Stimulated activated CD8-positive, alpha-beta memory T cell treated with anti-CD3 and anti-CD28 coated beads, Interleukin-12 subunit alpha, Interleukin-12 subunit beta, amount 100 ng/mL, for 4 hours (primary cell): ENCODE data around the gene NELFE.
A peak's percentile ranks its signal among the peaks of the same experiment; 100 is the strongest.

Experiments
- DNase-seq: peaks from one replicate; pipeline ENCODE4 v3.0.0-alpha.2; 2020; ENCODE audit warnings: low read depth

NELFE gene

DNA sequence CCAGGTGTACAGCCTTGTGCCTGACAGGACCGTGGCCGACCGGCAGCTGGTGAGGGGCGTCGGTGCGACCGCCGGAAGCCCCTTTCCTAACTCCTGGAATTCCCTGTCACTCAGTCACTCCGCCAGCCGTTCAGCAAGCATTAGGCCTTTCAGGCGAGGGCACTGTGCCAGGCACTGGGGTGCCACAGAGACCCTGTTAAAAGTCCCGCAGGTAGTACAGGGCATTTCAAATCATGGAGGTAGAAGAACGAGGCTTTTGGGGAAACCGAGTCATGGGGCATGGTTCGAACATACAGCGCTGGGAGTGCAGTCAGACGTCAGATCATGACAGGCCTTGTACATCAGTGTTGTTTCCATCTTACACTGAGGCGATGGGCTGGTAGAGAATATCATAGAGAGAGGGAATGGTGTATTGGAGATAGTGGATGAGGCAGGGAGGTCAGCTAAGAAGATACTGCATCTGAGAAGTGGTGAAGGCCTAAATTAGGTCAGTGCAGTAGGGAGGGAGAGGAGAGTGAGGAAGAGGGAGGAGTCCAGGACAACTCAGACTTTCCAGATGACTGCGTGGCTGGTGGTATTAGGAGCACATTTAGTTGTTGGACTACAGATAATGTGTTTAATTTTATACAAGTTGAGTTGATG is 14.1 kb upstream of the NELFE start:
- DNase-seq, result no peak

DNA sequence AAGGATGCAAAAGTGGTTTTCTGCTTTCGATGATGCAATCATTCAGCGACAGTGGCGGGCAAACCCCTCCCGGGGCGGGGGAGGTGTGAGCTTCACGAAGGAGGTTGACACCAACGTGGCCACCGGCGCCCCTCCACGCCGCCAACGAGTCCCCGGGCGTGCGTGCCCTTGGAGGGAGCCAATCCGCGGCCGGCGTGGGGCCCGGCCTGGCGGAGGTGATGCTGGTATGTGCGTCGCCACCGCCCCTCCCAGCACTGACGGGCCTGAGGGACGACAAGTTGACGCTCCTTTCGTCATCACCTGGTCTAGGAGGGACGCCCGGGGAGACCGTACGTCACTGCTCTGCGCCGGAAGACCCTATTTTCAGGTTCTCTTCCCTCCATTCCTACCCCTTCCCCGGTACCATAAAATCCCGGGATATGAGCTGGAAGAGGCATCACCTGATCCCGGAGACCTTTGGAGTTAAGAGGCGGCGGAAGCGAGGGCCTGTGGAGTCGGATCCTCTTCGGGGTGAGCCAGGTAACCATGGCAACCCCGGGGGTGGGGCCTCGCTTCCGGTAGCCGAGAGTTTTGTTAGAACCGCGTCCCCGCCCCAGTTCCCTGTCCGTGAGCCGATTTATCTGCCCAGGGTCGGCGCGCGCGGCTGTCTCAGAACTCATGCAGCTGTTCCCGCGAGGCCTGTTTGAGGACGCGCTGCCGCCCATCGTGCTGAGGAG is 13.4 kb upstream of the NELFE start, which contains the start of gene DXO:
TSS of gene DXO (minus strand) at position 146 of the 716 bp plus-strand sequence. CDS start 463 bp downstream, outside the sequence.
- peak; percentile 95 for DNase-seq

DNA sequence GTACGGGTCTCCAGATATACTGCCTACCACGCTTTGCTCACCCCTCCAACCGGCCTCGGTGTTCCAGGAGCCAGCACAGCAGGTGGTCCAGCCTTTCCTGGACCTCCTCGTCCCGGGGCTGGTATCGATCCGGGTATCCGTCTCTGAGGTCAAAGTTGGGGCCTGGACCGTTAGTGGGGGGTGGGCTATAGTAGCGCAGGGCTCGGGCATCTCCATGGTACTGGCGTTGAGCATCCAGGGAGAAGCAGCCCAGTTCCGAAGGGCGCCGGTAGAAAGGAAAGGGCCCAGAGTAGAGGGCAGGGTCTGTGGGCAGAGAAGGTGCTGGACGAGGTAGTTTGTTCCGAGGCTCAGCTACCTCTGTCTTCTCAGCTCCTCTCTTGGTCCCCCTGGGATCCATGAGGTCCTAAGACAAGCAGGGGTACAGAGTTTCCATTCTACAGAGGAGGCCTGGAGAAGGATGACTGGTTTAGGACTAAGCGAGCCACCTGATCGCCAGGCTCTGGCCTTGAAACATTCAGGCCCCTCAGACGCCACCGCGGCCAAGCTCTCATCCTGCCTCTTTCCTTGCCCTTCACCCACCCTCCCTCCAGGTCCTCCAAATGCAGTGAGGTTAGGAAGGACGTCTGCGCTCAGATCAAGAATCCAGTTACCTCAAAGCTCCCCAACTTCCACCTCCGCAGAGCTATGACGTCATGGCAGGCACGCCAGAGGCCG is 12.7 kb upstream of the NELFE start:
- DNase-seq, result no peak

DNA sequence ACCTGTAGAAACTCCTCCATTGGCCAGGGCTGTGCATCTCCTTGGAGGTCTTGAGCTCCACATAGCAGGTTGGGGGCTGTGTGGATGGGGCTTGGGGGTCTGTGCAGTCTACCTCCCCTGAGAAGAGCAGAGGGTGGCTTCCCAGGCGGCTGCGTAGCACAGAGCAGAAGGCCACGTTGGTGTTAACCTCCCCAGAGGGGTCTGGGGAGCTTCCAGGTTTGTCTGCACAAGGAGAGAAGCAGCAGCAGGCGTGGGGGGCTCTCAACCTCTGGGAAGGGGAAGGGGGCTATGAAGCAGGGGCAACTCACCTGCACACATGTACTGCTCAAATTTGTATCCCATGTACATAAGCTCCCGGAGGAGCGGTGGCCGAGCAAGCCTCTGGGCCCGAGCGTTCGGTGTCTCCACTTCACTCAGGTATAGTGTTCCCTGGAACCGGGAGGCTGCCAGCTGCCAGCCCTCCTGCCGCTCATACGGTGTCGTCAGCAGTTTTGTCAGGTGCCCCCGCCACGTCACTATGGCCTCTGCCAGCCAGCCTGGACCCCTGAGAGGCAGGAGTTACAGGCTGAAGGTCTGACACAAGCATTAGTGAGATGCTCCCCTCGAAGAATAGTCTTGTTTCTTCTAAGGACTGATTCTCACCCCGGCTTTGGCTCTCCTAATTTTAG is 12.0 kb upstream of the NELFE start:
- no peak for DNase-seq

DNA sequence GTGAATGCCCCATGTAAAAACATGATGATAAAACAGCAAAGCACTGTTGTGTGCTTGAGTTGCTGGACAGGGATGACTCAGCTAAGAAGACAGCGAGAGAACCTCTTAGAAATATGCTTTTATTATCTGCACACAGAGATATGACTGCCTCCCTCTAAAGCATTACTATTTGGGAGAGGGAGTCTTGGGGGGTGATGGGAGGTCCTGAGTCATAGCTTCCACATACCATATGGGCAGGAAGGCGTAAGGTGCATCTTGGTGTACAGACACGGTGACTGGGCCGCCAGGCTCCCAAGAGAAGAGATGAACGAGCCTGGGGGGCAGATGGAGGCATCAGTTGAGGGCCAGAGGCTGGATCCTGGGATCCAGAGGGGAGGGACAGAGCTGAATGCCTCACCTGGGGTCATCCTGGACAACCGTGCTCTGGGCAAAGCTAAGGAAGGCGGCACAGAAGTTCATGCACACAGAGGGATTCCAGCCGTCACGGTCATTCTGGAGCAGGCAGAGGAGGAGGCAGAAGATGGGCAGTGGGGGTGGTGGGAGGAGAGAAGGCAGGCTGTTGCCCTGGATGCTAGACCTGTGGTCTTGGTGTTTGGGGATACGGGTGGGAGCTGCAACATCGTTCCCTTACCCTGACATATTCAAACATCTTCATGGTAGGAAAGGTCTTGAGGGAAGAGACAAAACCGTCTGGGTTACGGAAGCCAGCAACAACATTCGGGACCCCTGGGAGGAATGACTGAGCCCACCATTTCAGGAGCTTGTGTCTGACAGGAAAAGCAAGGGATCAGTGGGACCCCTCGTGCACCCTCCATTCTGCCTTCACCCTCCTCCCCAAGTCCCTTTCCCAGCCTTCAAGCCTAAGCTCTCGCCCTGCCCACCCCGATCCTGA is 11.2 kb upstream of the NELFE start:
- no peak for DNase-seq

DNA sequence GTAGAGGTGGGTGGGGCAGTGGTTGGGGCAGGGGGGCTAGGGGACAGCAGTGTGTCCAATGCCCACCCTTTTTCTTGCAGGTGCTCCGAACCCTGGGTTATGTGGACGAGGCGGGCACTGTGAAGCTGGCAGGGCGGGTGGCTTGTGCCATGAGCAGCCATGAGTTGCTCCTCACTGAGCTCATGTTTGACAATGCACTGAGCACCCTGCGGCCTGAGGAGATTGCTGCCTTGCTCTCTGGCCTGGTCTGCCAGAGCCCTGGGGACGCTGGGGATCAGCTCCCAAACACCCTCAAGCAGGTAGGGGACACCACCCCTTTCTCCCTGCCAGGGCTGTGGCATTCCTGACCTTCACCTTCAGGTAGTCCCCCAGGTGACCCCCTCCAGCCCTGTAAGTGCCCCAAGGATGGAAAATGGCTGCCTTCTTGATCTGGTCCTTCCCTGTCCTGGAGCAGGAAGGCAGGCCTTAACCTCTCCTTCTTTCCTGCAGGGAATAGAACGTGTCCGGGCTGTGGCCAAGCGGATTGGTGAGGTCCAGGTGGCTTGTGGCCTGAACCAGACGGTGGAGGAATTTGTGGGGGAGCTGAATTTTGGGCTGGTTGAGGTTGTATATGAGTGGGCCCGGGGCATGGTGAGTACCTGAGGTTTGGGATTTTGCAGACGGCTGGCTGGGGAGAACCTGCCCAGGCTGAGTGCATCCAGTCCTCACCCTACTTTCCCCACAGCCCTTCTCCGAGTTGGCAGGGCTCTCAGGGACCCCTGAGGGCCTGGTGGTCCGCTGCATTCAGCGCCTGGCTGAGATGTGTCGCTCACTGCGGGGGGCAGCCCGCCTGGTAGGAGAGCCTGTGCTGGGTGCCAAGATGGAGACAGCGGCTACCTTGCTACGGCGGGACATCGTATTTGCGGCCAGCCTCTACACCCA is 10.3 kb upstream of the NELFE start:
- no peak for DNase-seq

DNA sequence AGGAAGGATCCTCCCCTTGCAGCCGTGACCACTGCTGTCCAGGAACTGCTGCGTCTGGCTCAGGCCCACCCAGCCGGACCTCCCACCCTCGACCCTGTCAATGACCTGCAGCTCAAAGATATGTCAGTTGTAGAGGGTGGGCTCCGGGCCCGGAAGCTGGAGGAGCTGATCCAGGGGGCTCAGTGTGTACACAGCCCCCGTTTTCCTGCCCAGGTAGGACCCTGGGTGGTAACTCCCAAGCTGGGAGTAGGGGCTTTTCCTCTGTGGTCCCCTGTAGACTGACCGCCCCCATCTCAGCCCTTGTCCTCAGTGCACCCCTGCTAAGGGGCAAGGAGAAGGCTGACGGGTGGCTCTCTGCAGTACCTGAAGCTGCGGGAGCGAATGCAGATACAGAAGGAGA is 9.6 kb upstream of the NELFE start:
- no peak for DNase-seq

DNA sequence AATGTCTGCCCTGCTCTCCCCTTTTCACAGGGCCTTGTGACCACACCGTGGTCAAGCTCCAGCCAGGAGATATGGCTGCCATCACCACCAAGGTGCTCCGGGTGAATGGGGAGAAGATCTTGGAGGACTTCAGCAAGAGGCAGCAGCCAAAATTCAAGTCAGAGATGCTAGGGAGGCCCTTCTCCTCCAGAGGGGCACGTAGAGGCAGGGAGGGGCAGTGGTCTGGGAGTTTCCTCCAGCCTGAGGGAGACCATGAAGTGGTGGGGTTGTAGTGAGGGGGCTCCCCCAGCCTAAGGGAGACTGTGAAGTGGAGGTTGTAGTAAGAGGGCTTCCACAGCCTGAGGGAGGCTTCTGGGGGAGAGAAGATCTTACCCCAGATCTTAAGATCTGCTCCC is 9.2 kb upstream of the NELFE start:
- DNase-seq, result no peak

DNA sequence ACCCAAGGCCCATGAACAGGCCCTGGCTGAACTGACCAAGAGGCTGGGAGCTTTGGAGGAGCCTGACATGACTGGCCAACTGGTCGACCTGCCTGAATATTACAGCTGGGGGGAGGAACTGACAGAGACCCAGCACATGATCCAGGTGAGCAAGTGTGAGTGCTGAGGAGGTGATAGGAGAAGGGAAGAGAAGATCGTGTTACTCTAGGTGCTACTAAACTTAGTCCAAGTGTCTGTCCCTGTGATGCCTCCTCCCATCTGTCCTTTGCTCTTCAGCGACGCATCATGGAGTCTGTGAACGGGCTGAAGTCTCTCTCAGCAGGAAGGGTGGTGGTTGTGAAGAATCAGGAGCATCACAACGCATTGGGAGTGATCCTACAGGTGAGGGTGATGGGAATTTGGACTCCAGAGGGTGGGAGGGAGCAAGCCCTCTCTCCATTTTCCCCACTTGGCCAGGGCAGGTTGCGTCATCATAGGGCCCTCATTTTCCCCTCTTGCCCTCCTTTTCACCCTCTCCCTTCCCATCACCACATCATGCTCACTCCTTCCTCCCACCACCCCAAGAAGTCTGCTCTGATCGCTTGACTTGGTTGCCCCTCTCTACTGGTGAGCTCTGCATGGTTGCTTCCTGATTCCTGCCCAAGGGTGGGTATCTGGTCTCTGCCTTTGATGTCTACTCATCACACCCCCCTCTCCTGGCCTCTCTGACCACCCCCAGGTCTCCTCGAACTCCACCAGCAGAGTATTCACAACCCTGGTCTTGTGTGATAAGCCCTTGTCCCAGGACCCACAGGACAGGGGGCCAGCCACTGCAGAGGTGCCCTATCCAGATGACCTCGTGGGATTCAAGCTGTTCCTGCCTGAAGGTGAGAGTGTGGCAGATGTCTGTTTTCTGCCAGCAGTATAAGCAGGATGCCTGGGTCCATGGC is 8.5 kb upstream of the NELFE start:
- no peak for DNase-seq

DNA sequence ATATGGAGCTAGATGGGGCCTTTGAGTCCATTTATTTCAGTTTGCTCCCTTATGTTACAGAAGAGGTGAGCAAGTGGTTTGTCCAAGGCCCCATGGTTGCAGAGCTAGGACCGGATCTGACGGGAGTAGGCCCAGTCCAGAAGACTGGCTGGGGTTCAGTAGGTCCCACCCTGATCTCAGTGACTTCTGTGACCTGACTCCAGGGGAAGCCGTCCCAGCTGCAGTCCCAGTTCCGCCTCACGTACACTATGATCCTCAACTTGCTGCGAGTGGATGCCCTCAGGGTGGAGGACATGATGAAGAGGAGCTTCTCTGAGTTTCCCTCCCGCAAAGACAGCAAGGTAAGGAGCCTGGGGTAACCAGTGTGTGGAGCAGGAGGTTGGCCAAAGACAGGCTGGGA is 7.7 kb upstream of the NELFE start:
- DNase-seq, result no peak

DNA sequence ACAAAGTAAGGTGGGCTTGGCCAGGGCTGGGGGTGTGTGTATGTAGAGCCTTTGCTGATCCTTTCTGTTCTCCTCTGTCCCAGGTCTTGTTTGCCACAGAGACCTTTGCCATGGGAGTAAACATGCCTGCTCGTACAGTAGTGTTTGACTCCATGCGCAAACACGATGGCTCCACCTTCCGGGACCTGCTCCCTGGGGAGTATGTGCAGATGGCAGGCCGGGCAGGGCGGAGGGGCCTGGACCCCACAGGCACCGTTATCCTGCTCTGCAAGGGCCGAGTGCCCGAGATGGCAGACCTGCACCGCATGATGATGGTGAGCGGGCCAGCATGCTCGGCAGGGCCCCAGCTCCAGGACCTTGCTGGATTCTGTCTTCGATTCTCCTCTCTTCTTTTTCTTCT is 6.9 kb upstream of the NELFE start:
- no peak for DNase-seq

DNA sequence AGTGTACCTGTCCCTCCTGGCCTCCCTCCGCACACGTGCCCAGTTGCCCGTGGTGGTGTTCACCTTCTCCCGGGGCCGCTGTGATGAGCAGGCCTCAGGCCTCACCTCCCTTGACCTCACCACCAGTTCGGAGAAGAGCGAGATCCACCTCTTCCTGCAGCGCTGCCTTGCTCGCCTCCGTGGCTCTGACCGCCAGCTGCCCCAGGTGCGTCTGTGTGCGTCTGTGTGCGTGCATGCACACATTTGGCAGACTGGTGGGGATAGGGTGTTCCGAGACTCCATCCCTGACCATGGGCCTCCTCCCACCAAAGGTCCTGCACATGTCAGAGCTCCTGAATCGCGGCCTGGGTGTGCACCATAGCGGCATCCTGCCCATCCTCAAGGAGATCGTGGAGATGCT is 5.2 kb upstream of the NELFE start:
- DNase-seq, result no peak

DNA sequence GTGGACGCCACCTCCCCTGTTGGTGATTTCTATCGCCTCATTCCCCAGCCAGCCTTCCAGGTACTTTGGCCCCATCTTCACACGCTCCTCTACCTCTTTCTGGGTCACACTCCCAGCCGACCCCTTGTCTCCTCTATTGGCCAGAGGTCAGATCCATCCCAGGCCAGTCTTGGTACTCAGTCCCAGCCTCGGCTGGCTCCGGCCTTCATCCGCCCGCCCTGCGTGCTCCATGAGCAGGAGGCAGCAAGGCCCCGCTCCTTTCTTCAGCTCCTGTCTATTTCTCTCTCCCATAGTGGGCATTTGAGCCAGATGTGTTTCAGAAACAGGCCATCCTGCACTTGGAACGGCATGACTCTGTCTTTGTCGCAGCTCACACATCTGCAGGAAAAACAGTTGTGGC is 2.8 kb upstream of the NELFE start:
- no peak for DNase-seq

DNA sequence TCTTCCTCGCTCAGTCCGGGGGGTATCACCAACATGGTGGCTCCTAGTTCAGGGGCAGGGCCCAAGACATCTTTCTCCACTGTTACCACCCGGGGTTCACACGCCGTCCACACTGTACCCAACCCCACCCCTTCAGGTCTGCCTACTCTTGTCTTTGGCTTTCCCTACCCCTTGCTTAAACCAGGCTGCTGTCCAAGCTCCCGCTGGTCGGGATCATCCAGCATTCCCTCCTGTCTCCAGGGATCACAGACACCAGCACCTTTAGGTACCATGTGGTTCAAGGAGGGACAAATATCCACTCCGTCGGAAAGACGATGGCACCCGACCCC is 395 bp downstream of the NELFE start:
- DNase-seq, result no peak

DNA sequence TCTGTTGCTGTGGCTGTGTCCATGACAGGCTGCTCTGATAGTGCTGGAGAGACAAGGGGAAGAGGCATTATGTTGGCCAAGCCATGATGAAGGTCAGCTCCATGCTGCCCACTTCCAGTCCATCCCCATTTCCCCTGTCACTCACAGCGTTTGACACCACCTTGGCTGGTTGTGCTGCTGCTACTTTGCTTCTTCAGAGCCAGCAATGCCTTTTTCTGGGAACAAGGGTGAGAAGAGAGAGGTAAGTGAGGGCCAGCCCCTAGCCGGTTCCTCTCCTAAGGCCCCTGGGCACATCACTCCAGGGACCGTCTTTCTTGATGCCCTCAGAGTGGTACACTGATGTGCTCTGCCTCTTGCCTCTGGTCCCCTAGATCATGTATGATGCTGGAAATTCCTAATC is 2.0 kb downstream of the NELFE start:
- no peak for DNase-seq

DNA sequence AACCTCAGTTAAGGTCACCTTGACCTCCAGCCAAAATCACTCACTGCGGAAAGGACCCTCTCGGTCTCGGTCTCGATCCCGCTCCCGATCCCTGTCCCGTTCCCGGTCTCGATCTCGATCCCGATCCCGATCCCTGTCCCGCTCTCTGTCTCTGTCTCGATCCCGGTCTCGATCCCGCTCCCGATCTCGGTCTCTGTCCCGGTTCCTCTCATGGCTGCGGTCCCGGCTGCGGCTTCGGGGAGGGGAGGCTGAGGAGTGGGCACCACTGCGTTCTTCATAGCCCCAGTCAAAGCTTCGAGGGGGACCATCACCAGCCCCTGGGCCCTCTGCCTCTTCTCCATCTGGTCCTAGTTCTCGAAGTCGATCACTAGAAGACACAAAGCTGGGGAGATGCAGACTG is 4.3 kb downstream of the NELFE start:
- no peak for DNase-seq

DNA sequence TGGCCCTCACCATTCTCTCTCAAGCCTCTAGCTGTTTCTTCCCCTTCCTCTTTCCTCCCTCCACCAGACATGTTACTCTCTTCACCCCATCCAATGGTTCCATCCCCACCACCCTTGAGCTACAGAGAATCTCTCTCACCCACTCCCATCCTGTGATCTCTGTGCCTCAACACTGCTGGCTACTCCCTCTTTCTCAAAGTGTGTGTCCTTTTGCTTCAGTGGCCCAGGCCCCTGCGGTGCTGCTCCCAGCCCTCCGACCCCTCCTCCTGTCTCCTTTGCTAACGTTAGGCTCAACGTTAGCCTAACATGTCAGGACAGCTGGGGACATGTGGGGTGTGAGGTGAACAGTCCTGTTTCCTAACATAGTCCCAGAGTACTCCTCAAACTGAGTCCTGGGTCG is 5.9 kb downstream of the NELFE start:
- no peak for DNase-seq

DNA sequence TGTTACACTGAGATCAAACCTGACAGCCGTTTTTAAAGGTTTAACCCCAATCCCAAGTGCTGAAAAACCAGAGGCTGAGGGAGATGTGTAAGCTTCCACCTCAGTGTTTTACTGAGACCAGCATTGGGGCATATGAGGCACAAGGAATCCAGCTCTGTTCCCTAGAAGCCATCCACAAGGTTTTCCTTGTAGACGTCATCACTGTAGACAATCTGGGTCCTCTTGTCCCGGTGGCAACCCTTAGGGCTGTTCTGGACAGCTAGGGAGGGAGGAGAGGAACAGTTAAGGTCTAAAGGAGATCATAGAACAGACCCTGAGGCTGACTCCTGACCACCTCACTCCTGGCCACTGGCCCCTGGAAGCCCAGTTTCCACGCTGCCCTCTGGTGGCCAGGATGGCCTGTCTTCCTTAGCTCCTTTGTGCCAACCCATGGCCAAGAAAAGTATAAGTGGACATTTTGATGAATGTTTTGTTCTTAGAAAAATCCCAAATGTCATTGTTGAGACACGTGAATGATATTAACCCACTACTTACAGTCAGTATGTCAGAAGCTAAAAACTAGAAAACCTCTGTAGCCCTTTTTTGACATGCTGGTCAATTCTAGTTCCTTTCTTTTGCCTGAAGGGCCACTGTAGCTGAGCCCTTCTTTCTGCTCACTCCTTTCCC is 6.5 kb downstream of the NELFE start:
- DNase-seq, result no peak

DNA sequence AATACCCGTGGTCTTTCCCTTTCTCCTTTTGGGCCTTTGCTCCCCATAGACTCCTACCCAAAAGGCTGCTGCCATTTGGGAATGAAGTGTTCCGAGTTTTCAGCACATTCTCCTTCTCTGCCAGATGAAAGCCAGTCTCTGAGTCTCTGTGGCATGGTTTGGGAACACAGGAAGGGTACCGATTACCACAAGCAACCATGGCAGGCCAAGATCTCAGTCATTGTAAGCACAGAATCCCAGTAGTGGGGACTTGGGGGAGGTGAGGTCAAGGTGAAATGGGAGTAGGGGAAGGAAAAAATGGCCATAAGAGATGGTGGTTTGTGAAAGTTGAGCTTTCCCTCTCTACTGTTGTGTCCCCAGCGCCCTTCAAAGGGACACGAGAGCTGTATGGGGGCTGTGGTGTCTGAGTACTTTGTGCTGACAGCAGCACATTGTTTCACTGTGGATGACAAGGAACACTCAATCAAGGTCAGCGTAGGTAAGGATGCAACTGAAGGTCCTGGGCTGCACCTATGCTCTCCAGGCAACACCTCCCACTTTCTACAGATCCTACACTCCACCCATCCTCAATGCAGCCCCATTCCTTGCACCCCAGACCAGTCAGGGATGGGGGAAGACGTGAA is 8.7 kb downstream of the NELFE start:
- no peak for DNase-seq
